ENCODE data around the gene AUTS2. TPM values are rescaled to one million over a fixed set of nuclear protein-coding genes. Genes with fewer than 3 reads are reported as not detected.

AUTS2 gene
- total and polyA plus RNA-seq, 11 donors: 3.4 to 14.0 (median 7.3) TPM

DNA sequence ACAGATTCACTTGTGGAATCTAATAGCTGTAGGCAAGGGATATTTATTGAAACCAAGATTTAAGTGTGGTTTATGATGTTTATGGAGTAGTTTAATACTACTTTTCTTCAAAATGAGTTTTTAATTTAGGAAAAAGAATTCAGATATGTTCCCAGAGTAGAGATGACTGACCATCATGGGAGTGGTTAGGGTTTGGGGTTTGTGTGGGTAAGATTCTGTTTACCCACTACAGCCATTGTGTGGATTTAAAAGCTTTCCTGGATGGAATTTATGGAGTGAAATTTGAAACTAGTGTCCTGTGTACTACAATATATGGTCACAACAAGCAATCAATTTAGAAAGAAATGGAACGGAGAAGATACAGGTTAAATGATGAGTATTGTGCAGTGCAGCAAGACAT, 453.5 kb downstream of the AUTS2 start:
- 92 to 100% (median 95%) methylated on average over 1 of the region's 1 CpG for WGBS, 4 donors
- TF ChIP-seq, protein P1, sequence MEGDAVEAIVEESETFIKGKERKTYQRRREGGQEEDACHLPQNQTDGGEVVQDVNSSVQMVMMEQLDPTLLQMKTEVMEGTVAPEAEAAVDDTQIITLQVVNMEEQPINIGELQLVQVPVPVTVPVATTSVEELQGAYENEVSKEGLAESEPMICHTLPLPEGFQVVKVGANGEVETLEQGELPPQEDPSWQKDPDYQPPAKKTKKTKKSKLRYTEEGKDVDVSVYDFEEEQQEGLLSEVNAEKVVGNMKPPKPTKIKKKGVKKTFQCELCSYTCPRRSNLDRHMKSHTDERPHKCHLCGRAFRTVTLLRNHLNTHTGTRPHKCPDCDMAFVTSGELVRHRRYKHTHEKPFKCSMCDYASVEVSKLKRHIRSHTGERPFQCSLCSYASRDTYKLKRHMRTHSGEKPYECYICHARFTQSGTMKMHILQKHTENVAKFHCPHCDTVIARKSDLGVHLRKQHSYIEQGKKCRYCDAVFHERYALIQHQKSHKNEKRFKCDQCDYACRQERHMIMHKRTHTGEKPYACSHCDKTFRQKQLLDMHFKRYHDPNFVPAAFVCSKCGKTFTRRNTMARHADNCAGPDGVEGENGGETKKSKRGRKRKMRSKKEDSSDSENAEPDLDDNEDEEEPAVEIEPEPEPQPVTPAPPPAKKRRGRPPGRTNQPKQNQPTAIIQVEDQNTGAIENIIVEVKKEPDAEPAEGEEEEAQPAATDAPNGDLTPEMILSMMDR (IDR thresholded peaks at IDR 0.05): no peak
- no peak for TF ChIP-seq POLR2A (IDR thresholded peaks at IDR 0.05)

DNA sequence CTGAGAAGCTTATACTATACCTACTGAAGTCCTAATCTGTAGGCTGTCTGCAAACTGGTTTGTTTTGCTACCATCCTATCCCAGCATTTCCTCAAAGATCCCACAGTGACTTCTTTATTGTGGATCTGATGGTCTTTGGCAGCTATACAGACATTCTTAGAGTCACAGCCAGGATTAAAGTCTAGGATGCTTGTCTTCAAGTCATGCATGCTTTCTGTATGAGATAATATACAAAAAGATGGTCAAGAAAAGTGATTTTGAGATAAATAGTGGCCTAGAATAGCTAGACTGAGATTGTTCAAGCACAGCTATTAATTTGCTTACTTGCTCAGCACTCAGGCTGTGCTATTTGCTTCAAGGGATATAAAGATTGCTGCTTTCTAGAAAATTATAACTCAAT, 454.4 kb downstream of the AUTS2 start:
- no peaks in the 10 kb centered on the region for H3K9me3 ChIP-seq
- H3K4me3 ChIP-seq: no peak overlapping the region
- ATAC-seq (no peak), DNase-seq (no peak)
- peaks cover 0 to 7% (median 0%) of the 10 kb centered on the region in 12 donors for H3K4me1 ChIP-seq
- no peaks in the 10 kb centered on the region for H3K36me3 ChIP-seq
- no peaks in the 10 kb centered on the region for H3K27me3 ChIP-seq
- intact Hi-C loops (cut with DNase I): no loop called here
- no peak overlapping the region for H3K27ac ChIP-seq
- TF ChIP-seq, protein P1 (IDR thresholded peaks at IDR 0.05): no peak
- TF ChIP-seq POLR2A (IDR thresholded peaks at IDR 0.05): no peak

More for the DNA sequence above, 453.5 kb downstream of the AUTS2 start:
- DNase-seq (no peak), ATAC-seq (no peak)
- Histone ChIP-seq H3K4me3 (no peak overlapping the region), H3K9me3 (no peaks in the 10 kb centered on the region), H3K36me3 (no peaks in the 10 kb centered on the region), H3K4me1 (peaks cover 0 to 7% (median 0%) of the 10 kb centered on the region in 12 donors), H3K27me3 (no peaks in the 10 kb centered on the region), H3K27ac (no peak overlapping the region)
- intact Hi-C loops (cut with DNase I): loop anchor here in 1 of 10 donors (2.0 kb wide), 1 partner anchor 109 kb away; no protein-coding TSS in a partner anchor

DNA sequence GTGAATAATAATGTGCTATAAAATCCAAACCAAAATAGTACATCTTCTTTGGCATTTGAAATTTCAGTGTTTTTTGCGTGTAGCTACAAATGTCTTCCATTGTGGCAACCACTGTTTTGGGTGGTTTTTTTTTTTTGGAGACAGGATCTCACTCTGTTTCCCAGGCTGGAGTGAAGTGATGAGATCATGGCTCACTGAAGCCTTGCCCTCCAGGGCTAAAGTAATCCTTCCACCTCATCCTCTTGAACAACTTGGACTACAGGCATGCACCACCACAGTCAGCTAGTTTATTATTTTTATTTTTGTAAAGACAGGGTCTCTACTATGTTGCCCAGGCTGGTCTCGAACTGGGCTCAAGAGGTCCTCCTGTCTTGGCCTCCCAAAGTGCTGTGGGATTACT, 455.1 kb downstream of the AUTS2 start:
- 95 to 97% (median 96%) methylated on average over 2 of the region's 2 CpGs for WGBS, 4 donors
- ATAC-seq (no peak), DNase-seq (no peak)
- Histone ChIP-seq H3K4me1 (peaks cover 0 to 7% (median 0%) of the 10 kb centered on the region in 12 donors), H3K27me3 (no peaks in the 10 kb centered on the region), H3K4me3 (no peak overlapping the region), H3K27ac (no peak overlapping the region), H3K9me3 (no peaks in the 10 kb centered on the region), H3K36me3 (no peaks in the 10 kb centered on the region)
- no peak for TF ChIP-seq POLR2A (IDR thresholded peaks at IDR 0.05)
- TF ChIP-seq, protein P1 (IDR thresholded peaks at IDR 0.05): no peak
- intact Hi-C loops (cut with DNase I): no loop called here

DNA sequence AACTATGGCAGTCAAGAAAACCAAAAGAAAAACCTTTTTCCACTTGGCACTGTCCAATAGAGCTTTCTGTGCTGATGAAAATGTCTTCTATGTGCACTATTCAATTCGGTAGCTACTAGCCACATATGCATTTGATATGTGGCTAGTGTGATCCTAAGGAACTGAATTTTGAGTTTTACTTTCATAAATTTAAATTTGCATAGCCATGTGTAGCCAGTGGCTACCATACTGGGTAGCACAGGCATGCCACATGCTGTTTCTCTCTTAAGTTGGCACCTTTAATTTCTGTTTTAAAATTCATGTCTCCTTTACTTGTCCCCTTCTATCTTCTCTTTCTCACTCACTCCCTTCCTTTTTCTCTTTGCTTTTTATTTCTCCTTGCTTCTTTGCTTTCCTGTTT, 455.7 kb downstream of the AUTS2 start:
- H3K27me3 ChIP-seq: no peaks in the 10 kb centered on the region
- intact Hi-C loops (cut with DNase I): no loop called here
- no peak for ATAC-seq
- no peak overlapping the region for H3K4me3 ChIP-seq
- TF ChIP-seq, protein P1 (IDR thresholded peaks at IDR 0.05): no peak
- no peak for TF ChIP-seq POLR2A (IDR thresholded peaks at IDR 0.05)
- 89 to 97% (median 96%) methylated on average over 1 of the region's 1 CpG for WGBS, 4 donors
- H3K36me3 ChIP-seq: no peaks in the 10 kb centered on the region
- no peaks in the 10 kb centered on the region for H3K9me3 ChIP-seq
- H3K4me1 ChIP-seq: peaks cover 0 to 7% (median 0%) of the 10 kb centered on the region in 12 donors
- no peak for DNase-seq
- no peak overlapping the region for H3K27ac ChIP-seq
